C4-2B (cell line): ENCODE data around the gene JAM2.

Experiments used
- H3K27ac ChIP-seq: fragments of 450-650 bp; 2 replicates; pipeline ENCODE4 v1.5.1; 2017
- CTCF ChIP-seq: fragments of 450-650 bp; conservative IDR thresholded peaks from 2 replicates; pipeline ENCODE4 v1.5.1; 2017; ENCODE audit warnings: mild to moderate bottlenecking
- ZFX ChIP-seq: fragments of 450-650 bp; IDR thresholded peaks from 2 replicates; pipeline ENCODE4 v1.6.1; 2017

Gene JAM2

GRCh38 chr21:25649146-25649545, 10.1 kb downstream of the JAM2 start:
- H3K27ac ChIP-seq = no peak overlapping the region
- no peak for TF ChIP-seq ZFX
- no peak for TF ChIP-seq CTCF

DNA sequence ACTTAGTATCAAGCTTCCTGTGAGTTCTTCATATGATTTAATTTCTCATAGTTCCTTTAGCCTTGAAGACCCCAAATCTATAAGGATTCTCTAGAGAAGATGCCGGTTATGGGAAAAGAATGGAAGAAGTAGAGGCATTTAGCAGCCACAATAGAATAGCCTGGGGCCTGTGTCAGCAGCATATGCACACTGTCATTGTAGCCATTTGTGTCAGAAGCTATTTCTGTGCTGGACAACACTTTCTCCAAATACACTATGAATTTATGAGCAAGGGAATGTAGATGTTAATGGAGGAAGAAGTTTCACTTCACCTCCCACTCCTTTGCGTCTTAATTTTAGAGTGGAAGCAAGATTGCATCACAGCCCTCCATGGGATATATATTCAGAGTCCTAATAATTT, 17.4 kb downstream of the JAM2 start:
- no peak for TF ChIP-seq CTCF
- no peak for TF ChIP-seq ZFX

GRCh38 chr21:25657140-25657539, 18.1 kb downstream of the JAM2 start:
- TF ChIP-seq CTCF = no peak
- no peak for TF ChIP-seq ZFX
- H3K27ac ChIP-seq = no peak overlapping the region

More for the DNA sequence above, 17.4 kb downstream of the JAM2 start:
- no peak overlapping the region for H3K27ac ChIP-seq

GRCh38 chr21:25658427-25659035, 19.5 kb downstream of the JAM2 start:
- H3K27ac ChIP-seq = no peak overlapping the region
- TF ChIP-seq CTCF = no peak
- TF ChIP-seq ZFX = no peak

- no peak overlapping the region for H3K27ac ChIP-seq
- TF ChIP-seq ZFX = no peak
- TF ChIP-seq CTCF = no peak
These were observed 21.2 kb downstream of the JAM2 start for GRCh38 chr21:25660233-25660632.

- H3K27ac ChIP-seq = no peak overlapping the region
- no peak for TF ChIP-seq ZFX
These were observed 25.5 kb downstream of the JAM2 start for GRCh38 chr21:25664491-25664931.

DNA sequence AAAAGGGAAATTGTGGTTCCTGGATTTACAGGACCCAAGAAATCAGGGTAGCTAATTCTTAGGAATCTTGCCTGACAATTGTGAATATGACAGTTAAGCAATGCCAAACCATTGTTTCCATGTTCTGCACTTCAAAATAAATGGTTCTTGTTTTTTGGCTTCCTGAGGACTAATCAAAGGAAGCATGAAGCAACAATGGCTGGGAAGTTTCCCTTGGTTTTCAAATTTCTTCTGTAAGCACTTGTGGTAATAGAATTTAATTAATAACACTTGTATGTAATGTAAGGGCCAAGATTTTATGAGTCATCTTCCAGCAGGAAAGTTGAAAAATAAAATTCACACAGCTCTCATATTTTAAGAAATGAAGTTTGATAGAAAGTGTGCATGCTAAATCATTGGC, 31.7 kb downstream of the JAM2 start:
- H3K27ac ChIP-seq = no peak overlapping the region
- TF ChIP-seq CTCF (no peak), ZFX (no peak)

- TF ChIP-seq ZFX (no peak), CTCF (no peak)
- no peak overlapping the region for H3K27ac ChIP-seq
These were observed 37.4 kb downstream of the JAM2 start for GRCh38 chr21:25676451-25676850.
